Hair follicle dermal papilla cell (primary cell): Measurements from ENCODE around the gene ZNF829. TPM values are rescaled to one million over a fixed set of nuclear protein-coding genes. Genes with fewer than 3 reads are reported as not detected.

Source experiments
- small RNA-seq: library from RNA; depleted of rRNA; stranded (forward); fragments of <200 nt; gene quantifications from one replicate; pipeline ENCODE3, GENCODE V24; 2012
- total RNA-seq: library from RNA; depleted of rRNA; stranded (reverse); fragments of >200 nt; gene quantifications from 2 replicates; pipeline ENCODE4 v1.2.3, GENCODE V29; 2012

Gene ZNF829
- 4.6 and 4.9 TPM in 2 replicates for total RNA-seq

DNA sequence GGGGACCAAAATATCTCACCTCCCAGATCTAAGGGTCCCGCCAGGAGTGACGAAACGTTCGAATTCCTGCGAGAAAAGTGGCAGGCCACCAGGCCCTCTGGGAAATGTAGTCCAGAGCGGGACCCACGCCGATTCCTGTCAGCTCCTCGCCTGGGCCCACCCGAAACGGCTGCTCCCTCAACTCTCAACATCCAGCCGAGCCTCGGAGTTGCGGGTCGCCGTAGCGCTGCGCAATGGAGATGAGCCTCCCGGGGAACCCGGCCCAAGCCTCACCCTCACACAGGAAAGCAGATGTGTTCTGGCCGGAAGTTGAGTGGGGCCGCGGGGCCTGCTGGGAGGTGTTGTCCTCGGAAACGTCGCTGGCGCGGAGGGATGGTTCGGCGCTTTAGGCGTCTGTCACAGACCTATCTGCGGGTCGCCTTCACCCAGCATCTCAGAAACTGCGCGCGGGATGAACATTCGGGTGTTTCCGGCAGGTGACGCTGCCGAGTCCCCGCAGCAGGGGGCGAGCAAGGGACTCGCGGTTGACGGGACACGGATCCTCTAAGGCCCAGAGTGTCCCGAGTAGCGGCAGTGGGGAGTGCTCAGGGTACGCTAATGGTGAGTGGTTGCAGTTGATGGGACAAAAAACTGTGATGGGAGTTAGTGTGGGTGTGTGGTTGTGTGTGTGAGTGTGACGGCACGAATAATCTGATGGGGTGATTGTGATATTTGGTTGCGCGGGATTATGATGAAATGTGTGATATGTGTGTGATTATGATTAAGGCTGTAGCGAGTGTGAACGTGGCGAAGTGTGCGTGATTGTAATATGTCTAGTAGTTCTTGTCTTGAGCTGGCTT lies at the start of gene ZNF829, which contains the start of gene ZNF568:
Gene ZNF829, minus strand, starts transcription at position 300 of the 839 bp plus-strand sequence. CDS start 1,124 bp downstream, outside the sequence.
Gene ZNF568, plus strand, starts transcription at position 341 of the 839 bp plus-strand sequence. CDS start 6,439 bp downstream, outside the sequence.

DNA sequence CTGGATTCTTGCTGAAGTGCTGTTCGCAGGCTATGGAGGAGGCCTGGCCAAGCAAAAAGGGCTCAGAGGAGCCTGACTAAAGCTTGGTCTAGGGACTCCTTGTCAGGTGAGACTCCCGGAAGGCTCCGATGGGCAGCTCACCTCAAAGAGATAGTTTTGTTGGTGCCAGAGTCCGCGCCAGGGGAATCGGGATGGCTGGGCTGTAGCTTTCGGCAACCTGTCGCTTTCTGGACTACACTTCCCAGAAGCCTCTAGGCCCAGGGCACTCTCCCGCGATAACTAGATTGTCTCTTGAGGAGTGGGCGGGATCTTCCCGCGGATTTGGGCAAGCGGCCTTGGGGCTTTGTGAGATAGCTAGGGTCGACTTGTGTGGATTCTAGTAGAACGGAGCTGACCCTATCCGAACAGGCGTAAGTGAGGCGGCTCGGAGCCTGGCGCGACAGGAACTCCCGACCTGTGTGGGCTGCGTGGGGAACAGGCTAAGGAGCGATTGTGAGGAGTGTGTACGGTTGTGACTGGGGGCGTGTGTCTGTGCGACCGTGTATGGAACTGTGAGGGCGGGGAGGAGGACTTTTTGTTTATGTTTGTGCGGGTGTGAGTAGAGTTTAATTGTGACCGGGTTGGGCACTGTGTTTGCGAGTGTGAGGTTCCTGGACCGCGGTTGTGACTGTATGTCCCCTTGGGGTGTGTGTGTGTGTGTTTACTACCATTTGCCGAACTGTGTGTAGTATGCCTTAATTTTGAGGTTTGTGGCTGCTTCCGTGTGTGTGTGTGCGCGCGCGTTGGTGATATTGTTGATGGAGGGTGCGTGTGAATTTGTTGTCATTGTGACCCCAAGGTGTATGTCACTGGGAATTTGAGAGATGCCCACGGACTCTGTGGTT lies 65.3 kb downstream of the ZNF829 start, which contains the start of gene ZNF345:
Gene ZNF345, plus strand, starts transcription at position 318 of the 884 bp plus-strand sequence. CDS start 25,955 bp downstream, outside the sequence.

Small RNAs within 50 kb of the gene (small RNA-seq; reads per million reads assigned to genes)
- not detected for gene RF00019

Other genes starting within 250 kb of the ZNF829 start
- gene ZNF461, start 249.5 kb downstream of the ZNF829 start, total RNA-seq: 11.9 and 13.1 TPM in 2 replicates
- gene ZNF567, start 228.7 kb downstream of the ZNF829 start, total RNA-seq: 6.8 and 8.8 TPM in 2 replicates
- 1.3 and 4.5 TPM in 2 replicates for gene ZNF850, start 143.5 kb downstream of the ZNF829 start, total RNA-seq
- gene ZNF790, start 77.9 kb downstream of the ZNF829 start, total RNA-seq: 5.8 and 7.8 TPM in 2 replicates
- gene ZNF345, start 65.4 kb downstream of the ZNF829 start, total RNA-seq: 2.7 and 4.5 TPM in 2 replicates
- gene ZNF568, start within 50 bp of the ZNF829 start, total RNA-seq: 15.3 and 16.5 TPM in 2 replicates
- 5.8 and 8.9 TPM in 2 replicates for gene ZNF420, start 162.1 kb upstream of the ZNF829 start, total RNA-seq